PC-9 (cell line): ENCODE results near the gene FMC1.

ENCODE experiments used
- EZH2 ChIP-seq: fragments of 200-600 bp; sonication (generic); IDR thresholded peaks from 2 replicates; pipeline ENCODE4 v1.8.0; 2017; ENCODE audit warnings: antibody characterized with exemption, low read depth
- TF ChIP-seq, protein P1 (sequence below): fragments of 200-600 bp; sonication (generic); conservative IDR thresholded peaks from 2 replicates; pipeline ENCODE4 v1.6.1; 2017; ENCODE audit warnings: mixed run types, antibody characterized with exemption, mild to moderate bottlenecking, moderate library complexity

DNA sequence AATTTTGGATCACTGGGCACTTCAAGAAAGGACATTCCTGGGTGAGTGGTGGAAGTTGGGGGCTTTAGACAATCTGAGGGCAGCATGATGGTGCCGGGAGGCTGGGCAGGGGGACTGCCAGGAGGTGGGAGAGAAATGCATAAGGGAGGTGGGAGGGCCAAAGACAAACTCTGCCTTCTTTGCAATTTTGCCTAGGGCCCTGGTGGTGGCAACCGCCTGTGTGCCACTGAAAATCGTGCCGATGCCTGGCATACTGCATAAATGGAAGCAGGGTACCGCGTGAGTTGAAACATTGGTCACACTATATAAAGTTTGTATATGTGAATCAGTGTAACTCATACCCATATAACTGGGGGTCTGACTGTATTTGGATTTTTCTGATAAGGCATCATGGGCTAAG, 21.8 kb downstream of the FMC1 start:
- TF ChIP-seq, protein P1, sequence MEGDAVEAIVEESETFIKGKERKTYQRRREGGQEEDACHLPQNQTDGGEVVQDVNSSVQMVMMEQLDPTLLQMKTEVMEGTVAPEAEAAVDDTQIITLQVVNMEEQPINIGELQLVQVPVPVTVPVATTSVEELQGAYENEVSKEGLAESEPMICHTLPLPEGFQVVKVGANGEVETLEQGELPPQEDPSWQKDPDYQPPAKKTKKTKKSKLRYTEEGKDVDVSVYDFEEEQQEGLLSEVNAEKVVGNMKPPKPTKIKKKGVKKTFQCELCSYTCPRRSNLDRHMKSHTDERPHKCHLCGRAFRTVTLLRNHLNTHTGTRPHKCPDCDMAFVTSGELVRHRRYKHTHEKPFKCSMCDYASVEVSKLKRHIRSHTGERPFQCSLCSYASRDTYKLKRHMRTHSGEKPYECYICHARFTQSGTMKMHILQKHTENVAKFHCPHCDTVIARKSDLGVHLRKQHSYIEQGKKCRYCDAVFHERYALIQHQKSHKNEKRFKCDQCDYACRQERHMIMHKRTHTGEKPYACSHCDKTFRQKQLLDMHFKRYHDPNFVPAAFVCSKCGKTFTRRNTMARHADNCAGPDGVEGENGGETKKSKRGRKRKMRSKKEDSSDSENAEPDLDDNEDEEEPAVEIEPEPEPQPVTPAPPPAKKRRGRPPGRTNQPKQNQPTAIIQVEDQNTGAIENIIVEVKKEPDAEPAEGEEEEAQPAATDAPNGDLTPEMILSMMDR: no peak
- TF ChIP-seq EZH2: no peak
